ENCODE results near the gene DLGAP1. TPM values are rescaled to one million over a fixed set of nuclear protein-coding genes. Genes with fewer than 3 reads are reported as not detected.

DLGAP1 gene
- polyA plus RNA-seq, 1 of the 3 experiments (the other 2 are of a cell fraction): not detected

DNA sequence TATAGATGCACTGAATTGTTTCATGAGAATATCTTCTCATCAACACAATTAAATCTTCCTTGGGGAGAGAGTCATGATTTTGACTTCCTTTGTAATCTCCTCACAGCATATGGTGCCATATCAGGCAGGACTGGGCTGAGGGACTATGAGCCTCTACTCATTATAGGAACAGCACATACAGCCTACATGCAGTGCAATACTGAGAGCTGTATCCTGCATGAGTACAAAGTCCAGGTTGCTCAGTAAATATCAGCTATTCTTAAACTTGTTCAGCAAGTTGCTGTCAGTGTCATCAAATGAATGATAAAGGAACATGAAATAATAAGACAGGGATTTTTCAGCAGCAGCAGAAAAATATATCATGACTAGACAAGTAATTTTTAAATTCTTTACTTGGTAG is 10.8 kb downstream of the DLGAP1 start:
- Histone ChIP-seq H3K9me3 (no peaks in the 10 kb centered on the region), H3K79me2 (ENCODE audit: insufficient read depth) (no peaks in the 10 kb centered on the region), H3K27ac (ENCODE audit: low read depth in 2 of 2, low read length in 1 of 2) (no peak overlapping the region), H3K9me2 (no peaks in the 10 kb centered on the region), H3F3A (replicated peaks; ENCODE audit: insufficient read depth) (no peaks in the 10 kb centered on the region), H3K4me3 (ENCODE audit: low read depth in 2 of 2, low read length in 1 of 2) (no peak overlapping the region), H3K4me2 (no peak overlapping the region), H3K36me3 (replicated peaks in 1 of 2; ENCODE audit: control insufficient read depth in 1 of 2, insufficient read depth in 2 of 2, low read length in 1 of 2) (no peaks in the 10 kb centered on the region), H3K9ac (no peak overlapping the region), H3K4me1 (ENCODE audit: control insufficient read depth in 1 of 2, insufficient read depth in 2 of 2, low read depth in 1 of 2, low read length in 1 of 2) (no peaks in the 10 kb centered on the region), H3K27me3 (ENCODE audit: insufficient read depth) (no peaks in the 10 kb centered on the region), H4K20me1 (ENCODE audit: insufficient read depth) (no peaks in the 10 kb centered on the region), H2AFZ (ENCODE audit: low read depth) (no peak overlapping the region)
- ChIA-PET POLR2A (no interaction called here), CTCF (no interaction called here)
- TF ChIP-seq EZH2phosphoT487 (IDR thresholded peaks at IDR 0.05; ENCODE audit: borderline replicate concordance, low read depth) (no peak), TAF1 (IDR thresholded peaks at IDR 0.05; ENCODE audit: borderline replicate concordance, low read depth, low read length) (no peak), FOXM1 (IDR thresholded peaks at IDR 0.05; ENCODE audit: low read depth) (no peak), POLR2AphosphoS5 (IDR thresholded peaks at IDR 0.05; ENCODE audit: low read depth, low read length) (no peak)
- TF ChIP-seq, protein P1, sequence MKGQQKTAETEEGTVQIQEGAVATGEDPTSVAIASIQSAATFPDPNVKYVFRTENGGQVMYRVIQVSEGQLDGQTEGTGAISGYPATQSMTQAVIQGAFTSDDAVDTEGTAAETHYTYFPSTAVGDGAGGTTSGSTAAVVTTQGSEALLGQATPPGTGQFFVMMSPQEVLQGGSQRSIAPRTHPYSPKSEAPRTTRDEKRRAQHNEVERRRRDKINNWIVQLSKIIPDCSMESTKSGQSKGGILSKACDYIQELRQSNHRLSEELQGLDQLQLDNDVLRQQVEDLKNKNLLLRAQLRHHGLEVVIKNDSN (IDR thresholded peaks at IDR 0.05; ENCODE audit: borderline replicate concordance, low read depth): no peak
- DNase-seq: no peak

DNA sequence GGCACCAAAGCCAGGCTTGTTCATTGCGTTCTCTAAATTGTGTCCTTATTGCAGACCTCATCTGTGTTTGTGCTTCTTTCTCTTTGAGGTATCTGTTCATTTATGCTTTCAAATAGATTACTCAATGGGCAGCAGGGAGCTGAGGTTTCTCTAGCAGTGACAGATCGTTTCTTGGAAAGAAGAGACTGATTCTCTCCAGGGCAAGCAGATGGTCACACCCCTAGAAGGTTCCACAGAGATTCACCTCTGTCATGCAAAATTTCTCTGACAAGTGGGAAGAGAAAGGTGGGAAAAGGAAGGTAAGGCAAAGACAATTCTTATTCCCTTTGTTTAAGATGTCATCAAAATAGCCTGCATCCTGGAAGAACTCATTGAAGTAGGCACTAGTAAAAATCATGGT is 14.0 kb downstream of the DLGAP1 start:
- 6% methylated on average over 2 of the region's 2 CpGs for WGBS (ENCODE audit: low lambda C conversion rate)
- no peak for DNase-seq
- Histone ChIP-seq H3F3A (replicated peaks; ENCODE audit: insufficient read depth) (no peaks in the 10 kb centered on the region), H3K27ac (ENCODE audit: low read depth in 2 of 2, low read length in 1 of 2) (no peak overlapping the region), H3K4me1 (ENCODE audit: control insufficient read depth in 1 of 2, insufficient read depth in 2 of 2, low read depth in 1 of 2, low read length in 1 of 2) (no peaks in the 10 kb centered on the region), H3K9me2 (no peaks in the 10 kb centered on the region), H3K4me2 (no peak overlapping the region), H2AFZ (ENCODE audit: low read depth) (no peak overlapping the region), H3K79me2 (ENCODE audit: insufficient read depth) (no peaks in the 10 kb centered on the region), H3K4me3 (ENCODE audit: low read depth in 2 of 2, low read length in 1 of 2) (no peak overlapping the region), H4K20me1 (ENCODE audit: insufficient read depth) (no peaks in the 10 kb centered on the region), H3K9me3 (no peaks in the 10 kb centered on the region), H3K36me3 (replicated peaks in 1 of 2; ENCODE audit: control insufficient read depth in 1 of 2, insufficient read depth in 2 of 2, low read length in 1 of 2) (no peaks in the 10 kb centered on the region), H3K27me3 (ENCODE audit: insufficient read depth) (no peaks in the 10 kb centered on the region), H3K9ac (no peak overlapping the region)
- POLR2A ChIA-PET: no interaction called here
- CTCF ChIA-PET: interaction anchor here (0.6 kb wide), 1 partner anchor 45 kb away, joined by 3 read pairs; no protein-coding TSS in a partner anchor
- no peak for TF ChIP-seq EZH2phosphoT487 (IDR thresholded peaks at IDR 0.05; ENCODE audit: borderline replicate concordance, low read depth)

GRCh38 chr18:4438938-4439337 is 16.2 kb downstream of the DLGAP1 start:
- CTCF ChIA-PET: no interaction called here
- Histone ChIP-seq H3K9ac (no peak overlapping the region), H3K79me2 (ENCODE audit: insufficient read depth) (no peaks in the 10 kb centered on the region), H3K4me1 (ENCODE audit: control insufficient read depth in 1 of 2, insufficient read depth in 2 of 2, low read depth in 1 of 2, low read length in 1 of 2) (no peaks in the 10 kb centered on the region; a peak in 1 of 4 replicates), H3K9me3 (no peaks in the 10 kb centered on the region), H3K9me2 (no peaks in the 10 kb centered on the region), H3K36me3 (replicated peaks in 1 of 2; ENCODE audit: control insufficient read depth in 1 of 2, insufficient read depth in 2 of 2, low read length in 1 of 2) (no peaks in the 10 kb centered on the region), H2AFZ (ENCODE audit: low read depth) (no peak overlapping the region), H3K27me3 (ENCODE audit: insufficient read depth) (no peaks in the 10 kb centered on the region), H3K4me3 (ENCODE audit: low read depth in 2 of 2, low read length in 1 of 2) (no peak overlapping the region), H3F3A (replicated peaks; ENCODE audit: insufficient read depth) (no peaks in the 10 kb centered on the region), H3K27ac (ENCODE audit: low read depth in 2 of 2, low read length in 1 of 2) (no peak overlapping the region), H4K20me1 (ENCODE audit: insufficient read depth) (no peaks in the 10 kb centered on the region), H3K4me2 (no peak overlapping the region)
- DNase-seq: no peak
- TF ChIP-seq IRF3 (IDR thresholded peaks at IDR 0.05; ENCODE audit: low read depth, low read length): no peak
- no peak for TF ChIP-seq SMC3 (IDR thresholded peaks at IDR 0.05; ENCODE audit: low read depth, low read length)
- no peak for TF ChIP-seq FOXJ3 (CRISPR knock-in tag; IDR thresholded peaks at IDR 0.05)
- no peak for TF ChIP-seq SIN3A (IDR thresholded peaks at IDR 0.05; ENCODE audit: borderline replicate concordance, low read depth, low read length)
- no peak for TF ChIP-seq FOSL2 (IDR thresholded peaks at IDR 0.05; ENCODE audit: borderline replicate concordance, low read depth)
- no peak for TF ChIP-seq TCF12 (IDR thresholded peaks at IDR 0.05)
- no peak for TF ChIP-seq JUND (IDR thresholded peaks at IDR 0.05)
- TF ChIP-seq RCOR1 (IDR thresholded peaks at IDR 0.05; ENCODE audit: low read length): no peak
- TF ChIP-seq, protein P2, sequence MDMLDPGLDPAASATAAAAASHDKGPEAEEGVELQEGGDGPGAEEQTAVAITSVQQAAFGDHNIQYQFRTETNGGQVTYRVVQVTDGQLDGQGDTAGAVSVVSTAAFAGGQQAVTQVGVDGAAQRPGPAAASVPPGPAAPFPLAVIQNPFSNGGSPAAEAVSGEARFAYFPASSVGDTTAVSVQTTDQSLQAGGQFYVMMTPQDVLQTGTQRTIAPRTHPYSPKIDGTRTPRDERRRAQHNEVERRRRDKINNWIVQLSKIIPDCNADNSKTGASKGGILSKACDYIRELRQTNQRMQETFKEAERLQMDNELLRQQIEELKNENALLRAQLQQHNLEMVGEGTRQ (IDR thresholded peaks at IDR 0.05; ENCODE audit: borderline replicate concordance, low read depth, low read length): no peak
- TF ChIP-seq RXRA (IDR thresholded peaks at IDR 0.05; ENCODE audit: borderline replicate concordance, low read depth): no peak
- TF ChIP-seq, protein P3, sequence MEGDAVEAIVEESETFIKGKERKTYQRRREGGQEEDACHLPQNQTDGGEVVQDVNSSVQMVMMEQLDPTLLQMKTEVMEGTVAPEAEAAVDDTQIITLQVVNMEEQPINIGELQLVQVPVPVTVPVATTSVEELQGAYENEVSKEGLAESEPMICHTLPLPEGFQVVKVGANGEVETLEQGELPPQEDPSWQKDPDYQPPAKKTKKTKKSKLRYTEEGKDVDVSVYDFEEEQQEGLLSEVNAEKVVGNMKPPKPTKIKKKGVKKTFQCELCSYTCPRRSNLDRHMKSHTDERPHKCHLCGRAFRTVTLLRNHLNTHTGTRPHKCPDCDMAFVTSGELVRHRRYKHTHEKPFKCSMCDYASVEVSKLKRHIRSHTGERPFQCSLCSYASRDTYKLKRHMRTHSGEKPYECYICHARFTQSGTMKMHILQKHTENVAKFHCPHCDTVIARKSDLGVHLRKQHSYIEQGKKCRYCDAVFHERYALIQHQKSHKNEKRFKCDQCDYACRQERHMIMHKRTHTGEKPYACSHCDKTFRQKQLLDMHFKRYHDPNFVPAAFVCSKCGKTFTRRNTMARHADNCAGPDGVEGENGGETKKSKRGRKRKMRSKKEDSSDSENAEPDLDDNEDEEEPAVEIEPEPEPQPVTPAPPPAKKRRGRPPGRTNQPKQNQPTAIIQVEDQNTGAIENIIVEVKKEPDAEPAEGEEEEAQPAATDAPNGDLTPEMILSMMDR (IDR thresholded peaks at IDR 0.05): no peak
- TF ChIP-seq NFIC (IDR thresholded peaks at IDR 0.05; ENCODE audit: borderline replicate concordance): no peak
- no peak for TF ChIP-seq MXI1 (IDR thresholded peaks at IDR 0.05; ENCODE audit: low read depth, low read length)
- 44% methylated on average over 4 of the region's 5 CpGs for WGBS (ENCODE audit: low lambda C conversion rate)
- POLR2A ChIA-PET: no interaction called here
